A673 (cell line): ENCODE measurements around the gene TSGA10. TPM values are rescaled to one million over a fixed set of nuclear protein-coding genes. Genes with fewer than 3 reads are reported as not detected.

Source experiments
- BruUV-seq: library from RNA; stranded (reverse); fragments of 400-500 nt; replicated peaks from 2 replicates; lab custom pipeline; 2021; lab: Mats Ljungman, UMichigan
- CTCF ChIA-PET: fragments of 300-600 bp; sonication (Branson Sonifier 250); formaldehyde crosslinking; loops from one replicate; lab custom pipeline; 2022; ENCODE audit warnings: antibody characterized with exemption; lab: Charles Lee
- POLR2A ChIA-PET: fragments of 300-600 bp; sonication (Branson Sonifier 250); formaldehyde crosslinking; loops from one replicate; lab custom pipeline; 2022; ENCODE audit warnings: antibody characterized with exemption; ENCODE audit not compliant: low non-redundant PET; lab: Charles Lee
- DNase-seq: peaks from one replicate; pipeline ENCODE4 v3.0.0-alpha.2; 2015; ENCODE audit warnings: low spot score
- H3K27ac ChIP-seq: fragments of 200-600 bp; sonication (generic); 2 replicates; pipeline ENCODE4 v1.5.1; 2016; ENCODE audit warnings: mixed run types, low read depth, mild to moderate bottlenecking, mixed read lengths, antibody characterized with exemption, low read length; ENCODE audit not compliant: poor library complexity, severe bottlenecking
- H3K27me3 ChIP-seq: fragments of 200-600 bp; sonication (generic); replicated peaks from 2 replicates; pipeline ENCODE4 v1.6.1; 2017; ENCODE audit warnings: mixed run types, low read depth, mild to moderate bottlenecking, mixed read lengths, antibody characterized with exemption, low read length; ENCODE audit not compliant: insufficient read depth, poor library complexity
- H3K36me3 ChIP-seq: fragments of 200-600 bp; sonication (generic); 2 replicates; pipeline ENCODE4 v1.6.1; 2016; ENCODE audit warnings: mixed run types, mild to moderate bottlenecking, mixed read lengths, antibody characterized with exemption, low read length; ENCODE audit not compliant: insufficient read depth, poor library complexity, severe bottlenecking
- H3K4me1 ChIP-seq: fragments of 200-600 bp; sonication (generic); 2 replicates; pipeline ENCODE4 v1.6.1; 2017; ENCODE audit warnings: mixed run types, mild to moderate bottlenecking, mixed read lengths, antibody characterized with exemption, low read length; ENCODE audit not compliant: insufficient read depth, poor library complexity, severe bottlenecking
- H3K4me3 ChIP-seq: fragments of 200-600 bp; sonication (generic); 2 replicates; pipeline ENCODE4 v1.5.1; 2016; ENCODE audit warnings: low read depth, mixed run types, mild to moderate bottlenecking, mixed read lengths, low read length; ENCODE audit not compliant: poor library complexity, severe bottlenecking
- H3K9me3 ChIP-seq: fragments of 200-600 bp; sonication (generic); 2 replicates; pipeline ENCODE4 v1.6.1; 2016; ENCODE audit warnings: mixed run types, low read depth, mild to moderate bottlenecking, mixed read lengths, antibody characterized with exemption, low read length; ENCODE audit not compliant: poor library complexity, severe bottlenecking
- EZH2 ChIP-seq: fragments of 200-600 bp; sonication (generic); IDR thresholded peaks from 2 replicates; pipeline ENCODE4 v1.6.1; 2017; ENCODE audit warnings: borderline replicate concordance, low read depth, mild to moderate bottlenecking, mixed read lengths, antibody characterized with exemption, low read length; ENCODE audit not compliant: poor library complexity, severe bottlenecking
- intact Hi-C: fragments of 100-400 bp; cut with micrococcal nuclease; formaldehyde crosslinking; loops from one replicate; pipeline ENCODE4 v1.10.0; 2022; ENCODE audit not compliant: unreplicated experiment
- total RNA-seq: library from RNA; stranded (reverse); gene quantifications from 2 replicates; pipeline ENCODE4 v1.2.3, GENCODE V29; 2021
- TF ChIP-seq, protein P1 (sequence below): fragments of 300-800, 200-600 bp; sonication (generic); conservative IDR thresholded peaks from 2 replicates; pipeline ENCODE4 v1.5.1; 2017; ENCODE audit warnings: low read depth, mild to moderate bottlenecking, antibody characterized with exemption, low read length, moderate library complexity, mixed read lengths

Gene TSGA10
- total RNA-seq, 1 experiment from 2014 or later, result 2.5 TPM

DNA sequence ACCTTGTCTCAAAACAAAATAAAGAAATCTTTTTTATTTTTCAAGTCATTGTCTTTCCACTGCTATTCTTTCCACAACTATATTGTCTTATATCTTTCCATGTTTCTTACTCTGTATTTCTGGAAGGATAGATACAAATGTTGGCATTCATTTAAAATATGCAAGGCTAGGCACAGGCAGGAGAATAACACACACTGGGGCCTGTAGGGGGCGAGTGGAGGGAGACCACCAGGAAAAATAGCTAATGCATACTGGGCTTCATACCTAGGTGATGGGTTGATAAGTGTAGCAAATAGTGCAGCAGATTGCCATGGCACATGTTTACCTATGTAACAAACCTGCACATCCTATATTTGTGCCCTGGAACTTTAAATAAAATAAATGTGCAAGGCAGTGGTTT lies 35.8 kb upstream of the TSGA10 start:
- TF ChIP-seq EZH2, result no peak
- TF ChIP-seq, protein P1, sequence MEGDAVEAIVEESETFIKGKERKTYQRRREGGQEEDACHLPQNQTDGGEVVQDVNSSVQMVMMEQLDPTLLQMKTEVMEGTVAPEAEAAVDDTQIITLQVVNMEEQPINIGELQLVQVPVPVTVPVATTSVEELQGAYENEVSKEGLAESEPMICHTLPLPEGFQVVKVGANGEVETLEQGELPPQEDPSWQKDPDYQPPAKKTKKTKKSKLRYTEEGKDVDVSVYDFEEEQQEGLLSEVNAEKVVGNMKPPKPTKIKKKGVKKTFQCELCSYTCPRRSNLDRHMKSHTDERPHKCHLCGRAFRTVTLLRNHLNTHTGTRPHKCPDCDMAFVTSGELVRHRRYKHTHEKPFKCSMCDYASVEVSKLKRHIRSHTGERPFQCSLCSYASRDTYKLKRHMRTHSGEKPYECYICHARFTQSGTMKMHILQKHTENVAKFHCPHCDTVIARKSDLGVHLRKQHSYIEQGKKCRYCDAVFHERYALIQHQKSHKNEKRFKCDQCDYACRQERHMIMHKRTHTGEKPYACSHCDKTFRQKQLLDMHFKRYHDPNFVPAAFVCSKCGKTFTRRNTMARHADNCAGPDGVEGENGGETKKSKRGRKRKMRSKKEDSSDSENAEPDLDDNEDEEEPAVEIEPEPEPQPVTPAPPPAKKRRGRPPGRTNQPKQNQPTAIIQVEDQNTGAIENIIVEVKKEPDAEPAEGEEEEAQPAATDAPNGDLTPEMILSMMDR, result peak; percentile 30; the same call in 1 of the 2 replicates
- ChIA-PET CTCF (no interaction called here), POLR2A (no interaction called here)
- Histone ChIP-seq H3K27me3 (no peaks in the 10 kb centered on the region), H3K36me3 (peaks cover 26% of the 10 kb centered on the region), H3K4me1 (no peaks in the 10 kb centered on the region), H3K9me3 (no peaks in the 10 kb centered on the region), H3K27ac (no peak overlapping the region), H3K4me3 (no peak overlapping the region)
- BruUV-seq, result no TSS peak
- DNase-seq, result no peak
- intact Hi-C loops, result no loop called here

DNA sequence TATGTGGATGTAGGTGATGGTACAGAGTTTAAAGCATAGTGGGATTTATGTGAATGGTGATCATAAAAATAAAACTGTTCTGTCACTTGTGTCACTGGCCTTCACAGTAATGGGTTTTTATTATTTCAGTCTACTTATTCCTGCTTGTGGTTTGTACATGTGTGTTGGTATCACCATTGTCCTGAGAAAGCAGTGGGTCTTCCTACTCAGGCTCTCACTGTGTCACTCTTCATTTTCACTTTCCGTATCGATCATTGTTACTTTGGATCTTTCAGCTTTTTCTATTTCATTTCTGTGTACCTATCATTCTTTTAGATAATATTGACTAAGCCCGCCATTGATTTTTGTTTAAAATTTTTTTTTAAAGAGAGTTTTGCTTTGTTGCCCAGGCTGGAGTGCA lies 33.6 kb upstream of the TSGA10 start:
- H3K27ac ChIP-seq, result no peak overlapping the region
- intact Hi-C loops, result no loop called here
- no peak for TF ChIP-seq EZH2
- TF ChIP-seq, protein P1, result no peak
- peaks cover 15% of the 10 kb centered on the region for H3K36me3 ChIP-seq
- BruUV-seq, result no TSS peak
- no peaks in the 10 kb centered on the region for H3K27me3 ChIP-seq
- H3K4me1 ChIP-seq, result no peaks in the 10 kb centered on the region
- ChIA-PET POLR2A (no interaction called here), CTCF (no interaction called here)
- H3K9me3 ChIP-seq, result no peaks in the 10 kb centered on the region
- H3K4me3 ChIP-seq, result no peak overlapping the region
- DNase-seq, result no peak

DNA sequence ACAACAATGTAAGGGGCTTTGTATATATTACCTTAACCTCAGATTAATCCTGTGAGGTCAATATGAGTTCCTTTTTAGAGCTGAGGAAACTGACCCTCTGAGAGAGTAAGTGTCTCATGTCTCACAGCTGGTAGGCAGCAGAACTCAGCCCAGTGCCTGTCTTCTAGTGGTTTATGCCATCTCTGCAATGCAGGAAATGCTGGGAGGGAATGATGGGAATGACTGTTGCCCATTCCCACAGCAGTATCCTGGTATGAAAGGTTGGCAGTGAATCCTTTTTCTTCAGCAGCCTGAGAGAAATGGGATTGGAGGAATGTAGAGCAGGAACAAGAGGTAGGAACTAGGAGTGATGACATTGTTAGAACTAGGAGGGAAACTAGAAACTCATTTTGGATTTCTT lies 32.3 kb upstream of the TSGA10 start:
- no peak for DNase-seq
- Histone ChIP-seq H3K4me3 (no peak overlapping the region), H3K27ac (no peak overlapping the region), H3K27me3 (no peaks in the 10 kb centered on the region), H3K9me3 (no peaks in the 10 kb centered on the region), H3K36me3 (peaks cover 13% of the 10 kb centered on the region), H3K4me1 (peaks cover 3% of the 10 kb centered on the region)
- intact Hi-C loops, result no loop called here
- CTCF ChIA-PET, result no interaction called here
- POLR2A ChIA-PET, result no interaction called here
- no TSS peak for BruUV-seq
- TF ChIP-seq, protein P1, result no peak
- TF ChIP-seq EZH2, result no peak
